ENCODE data around the gene SYNPO2. TPM values are rescaled to one million over a fixed set of nuclear protein-coding genes. Genes with fewer than 3 reads are reported as not detected.

Gene SYNPO2
- total RNA-seq, 1 experiment from 2014 or later = 0.28 TPM

GRCh38 chr4:119035951-119036737 lies 147.5 kb downstream of the SYNPO2 start:
- Histone ChIP-seq H3K9me3 (ENCODE audit: control insufficient read depth, insufficient read depth, low read depth, low read length) (no peaks in the 10 kb centered on the region), H3K27me3 (ENCODE audit: control insufficient read depth, insufficient read depth, low read length) (no peaks in the 10 kb centered on the region), H3K4me1 (ENCODE audit: control insufficient read depth, insufficient read depth, low read length) (no peaks in the 10 kb centered on the region), H3K27ac (ENCODE audit: low read length) (no peak overlapping the region), H3K36me3 (ENCODE audit: control insufficient read depth, insufficient read depth, low read length) (no peaks in the 10 kb centered on the region), H3K4me3 (ENCODE audit: low read depth in 2 of 2, low read length in 2 of 2) (no peak overlapping the region)
- intact Hi-C loops (cut with micrococcal nuclease; ENCODE audit: unreplicated experiment) (no loop called here), in situ Hi-C loops (cut with HindIII; ENCODE audit: low pct_unique_long_range_greater_than_20kb, low sequenced_read_pairs) (no loop called here)
- POLR2A ChIA-PET = no interaction called here
- ATAC-seq = no peak
- TF ChIP-seq POLR2AphosphoS5 (IDR thresholded peaks at IDR 0.05; ENCODE audit: low read depth, low read length) = no peak
- no peak for TF ChIP-seq TCF7L2 (IDR thresholded peaks at IDR 0.05; ENCODE audit: low read depth, low read length)
- no peak for TF ChIP-seq REST (IDR thresholded peaks at IDR 0.05; ENCODE audit: insufficient read depth in 1 of 2, low read depth in 2 of 2, low read length in 1 of 2)
- no peak for TF ChIP-seq CTCF (IDR thresholded peaks at IDR 0.05)
- no peak for TF ChIP-seq SIN3A (IDR thresholded peaks at IDR 0.05; ENCODE audit: borderline replicate concordance, insufficient read depth, low read depth, low read length)
- CTCF ChIA-PET = no interaction called here
- DNase-seq (ENCODE audit: low read depth, low spot score) = no peak
- no TSS peak for BruUV-seq (replicated peaks)

GRCh38 chr4:119037709-119038108 lies 149.1 kb downstream of the SYNPO2 start:
- Histone ChIP-seq H3K27me3 (ENCODE audit: control insufficient read depth, insufficient read depth, low read length) (no peaks in the 10 kb centered on the region), H3K4me3 (ENCODE audit: low read depth in 2 of 2, low read length in 2 of 2) (no peak overlapping the region), H3K27ac (ENCODE audit: low read length) (no peak overlapping the region), H3K9me3 (ENCODE audit: control insufficient read depth, insufficient read depth, low read depth, low read length) (no peaks in the 10 kb centered on the region), H3K36me3 (ENCODE audit: control insufficient read depth, insufficient read depth, low read length) (no peaks in the 10 kb centered on the region), H3K4me1 (ENCODE audit: control insufficient read depth, insufficient read depth, low read length) (no peaks in the 10 kb centered on the region)
- DNase-seq (ENCODE audit: low read depth, low spot score) (no peak), ATAC-seq (no peak)
- intact Hi-C loops (cut with micrococcal nuclease; ENCODE audit: unreplicated experiment) (no loop called here), in situ Hi-C loops (cut with HindIII; ENCODE audit: low pct_unique_long_range_greater_than_20kb, low sequenced_read_pairs) (no loop called here)
- TF ChIP-seq REST (IDR thresholded peaks at IDR 0.05; ENCODE audit: insufficient read depth in 1 of 2, low read depth in 2 of 2, low read length in 1 of 2) = no peak
- TF ChIP-seq SIN3A (IDR thresholded peaks at IDR 0.05; ENCODE audit: borderline replicate concordance, insufficient read depth, low read depth, low read length) = no peak
- TF ChIP-seq CTCF (IDR thresholded peaks at IDR 0.05) = no peak
- no peak for TF ChIP-seq POLR2AphosphoS5 (IDR thresholded peaks at IDR 0.05; ENCODE audit: low read depth, low read length)
- no peak for TF ChIP-seq TCF7L2 (IDR thresholded peaks at IDR 0.05; ENCODE audit: low read depth, low read length)
- no TSS peak for BruUV-seq (replicated peaks)
- ChIA-PET CTCF (no interaction called here), POLR2A (no interaction called here)
